Activated CD8-positive, alpha-beta memory T cell treated with anti-CD3 and anti-CD28 coated beads, Interleukin-2, amount 50 U/mL, for 4 hours (primary cell): ENCODE results near the gene ABCF2.
A peak's percentile ranks its signal among the peaks of the same experiment; 100 is the strongest.

ENCODE experiments used
- DNase-seq: peaks from one replicate; pipeline ENCODE4 v3.0.0-alpha.2; 2020

The ABCF2 gene

GRCh38 chr7:151240942-151241754, 14.1 kb upstream of the ABCF2 start:
- DNase-seq, result no peak

DNA sequence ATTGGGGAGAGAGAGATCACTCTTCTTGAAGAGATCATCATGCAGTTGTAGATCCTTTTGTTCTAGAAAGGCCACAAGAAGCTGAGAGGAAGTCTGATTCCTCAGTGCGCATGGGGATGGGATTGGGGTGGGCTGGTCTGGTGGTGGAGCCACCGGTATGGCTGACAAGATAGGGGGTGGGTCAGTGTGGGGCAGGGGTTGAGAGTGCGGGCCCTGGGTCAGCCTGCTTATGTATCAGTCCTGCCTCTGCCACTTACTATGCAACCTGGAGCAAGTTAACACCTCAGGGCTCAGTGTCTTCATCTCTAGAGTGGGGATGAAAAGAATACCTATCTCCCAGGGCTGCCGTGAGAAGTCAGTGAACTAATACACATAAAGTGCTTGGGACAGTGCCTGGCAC, 13.5 kb upstream of the ABCF2 start:
- DNase-seq, result no peak

GRCh38 chr7:151239837-151240459, 12.9 kb upstream of the ABCF2 start:
- DNase-seq, result no peak

GRCh38 chr7:151238924-151239836, 12.2 kb upstream of the ABCF2 start:
- DNase-seq, result no peak

- DNase-seq, result no peak
Measured at GRCh38 chr7:151238190-151238810, 11.3 kb upstream of the ABCF2 start.

- no peak for DNase-seq
Measured at GRCh38 chr7:151237244-151238189, 10.5 kb upstream of the ABCF2 start.

DNA sequence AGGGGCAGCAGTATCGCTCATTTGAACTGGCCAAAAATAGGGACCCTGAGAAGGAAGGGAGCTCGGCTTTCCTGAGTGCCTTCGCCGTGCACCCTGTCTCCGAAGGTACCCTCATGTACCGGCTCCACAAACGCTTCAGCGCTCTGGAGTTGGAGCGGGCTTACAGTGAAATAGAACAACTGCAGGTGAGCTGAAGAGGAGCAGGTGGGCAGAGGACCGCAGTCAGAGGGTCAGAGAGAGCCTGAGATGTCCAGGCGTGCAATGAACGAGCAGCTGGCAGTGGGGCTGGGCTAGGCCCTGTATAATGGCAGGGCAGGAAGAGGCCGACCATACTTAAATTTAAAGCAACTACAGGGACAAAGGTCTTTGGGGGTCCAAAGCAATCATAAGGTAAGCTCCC, 9.4 kb upstream of the ABCF2 start:
- no peak for DNase-seq

DNA sequence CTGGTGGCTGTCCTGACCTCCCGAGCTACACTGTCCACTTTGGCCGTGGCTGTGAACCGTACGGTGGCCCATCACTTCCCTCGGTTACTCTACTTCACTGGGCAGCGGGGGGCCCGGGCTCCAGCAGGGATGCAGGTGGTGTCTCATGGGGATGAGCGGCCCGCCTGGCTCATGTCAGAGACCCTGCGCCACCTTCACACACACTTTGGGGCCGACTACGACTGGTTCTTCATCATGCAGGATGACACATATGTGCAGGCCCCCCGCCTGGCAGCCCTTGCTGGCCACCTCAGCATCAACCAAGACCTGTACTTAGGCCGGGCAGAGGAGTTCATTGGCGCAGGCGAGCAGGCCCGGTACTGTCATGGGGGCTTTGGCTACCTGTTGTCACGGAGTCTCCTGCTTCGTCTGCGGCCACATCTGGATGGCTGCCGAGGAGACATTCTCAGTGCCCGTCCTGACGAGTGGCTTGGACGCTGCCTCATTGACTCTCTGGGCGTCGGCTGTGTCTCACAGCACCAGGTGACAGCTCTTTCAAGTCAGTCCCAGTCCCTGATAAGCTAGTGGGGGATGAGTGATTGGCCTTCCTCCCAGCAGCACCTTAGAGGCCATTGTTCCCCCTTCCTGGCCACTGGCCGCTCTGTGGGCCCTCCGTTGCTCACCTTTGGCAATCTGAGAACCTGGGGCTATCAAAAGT, 8.2 kb upstream of the ABCF2 start:
- DNase-seq, result no peak

DNA sequence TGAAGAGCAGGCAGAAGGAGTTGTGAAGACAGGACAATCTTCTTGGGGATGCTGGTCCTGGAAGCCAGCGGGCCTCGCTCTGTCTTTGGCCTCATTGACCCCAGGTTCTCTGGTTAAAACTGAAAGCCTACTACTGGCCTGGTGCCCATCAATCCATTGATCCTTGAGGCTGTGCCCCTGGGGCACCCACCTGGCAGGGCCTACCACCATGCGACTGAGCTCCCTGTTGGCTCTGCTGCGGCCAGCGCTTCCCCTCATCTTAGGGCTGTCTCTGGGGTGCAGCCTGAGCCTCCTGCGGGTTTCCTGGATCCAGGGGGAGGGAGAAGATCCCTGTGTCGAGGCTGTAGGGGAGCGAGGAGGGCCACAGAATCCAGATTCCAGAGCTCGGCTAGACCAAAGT, 6.8 kb upstream of the ABCF2 start:
- DNase-seq, result no peak

DNA sequence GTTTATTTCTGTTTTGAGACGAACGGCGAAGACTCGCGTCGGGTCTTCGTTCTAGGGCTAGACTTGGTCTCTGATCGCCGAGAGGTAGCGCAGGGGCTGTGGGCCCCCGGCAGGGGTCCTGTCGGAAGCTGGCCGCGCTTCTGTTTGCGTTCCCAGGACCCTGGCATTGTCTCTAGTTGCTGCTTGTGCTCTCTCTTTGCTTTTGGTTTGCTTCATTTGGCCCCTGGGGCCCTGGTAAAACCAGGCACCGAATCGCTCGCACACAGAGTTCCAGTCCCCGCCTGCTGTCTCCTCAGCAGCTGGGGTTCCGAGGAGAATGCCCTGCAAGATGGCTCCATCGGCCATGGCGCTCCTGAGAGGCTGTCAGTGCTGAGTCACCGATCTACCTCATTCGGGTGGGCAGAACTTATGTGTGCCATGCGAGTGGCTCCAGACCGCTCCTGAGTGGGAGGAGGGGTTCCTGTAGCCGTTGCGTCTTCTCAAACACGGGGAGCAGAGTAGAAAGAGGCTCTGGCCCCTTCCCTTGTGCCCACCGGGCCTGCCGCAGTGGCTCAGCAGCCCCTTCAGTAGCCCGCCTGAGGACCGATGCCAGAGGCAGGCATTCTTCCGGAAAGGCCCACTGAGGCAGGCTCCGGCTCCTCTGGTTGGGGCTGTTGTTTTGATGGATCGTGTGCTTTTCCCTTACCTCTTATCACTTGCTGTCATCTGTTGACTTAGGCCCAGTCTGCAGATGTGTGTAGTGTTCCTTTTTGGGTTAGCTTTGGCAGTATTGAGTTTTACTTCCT, 6.1 kb upstream of the ABCF2 start:
- peak; percentile 76 for DNase-seq

DNA sequence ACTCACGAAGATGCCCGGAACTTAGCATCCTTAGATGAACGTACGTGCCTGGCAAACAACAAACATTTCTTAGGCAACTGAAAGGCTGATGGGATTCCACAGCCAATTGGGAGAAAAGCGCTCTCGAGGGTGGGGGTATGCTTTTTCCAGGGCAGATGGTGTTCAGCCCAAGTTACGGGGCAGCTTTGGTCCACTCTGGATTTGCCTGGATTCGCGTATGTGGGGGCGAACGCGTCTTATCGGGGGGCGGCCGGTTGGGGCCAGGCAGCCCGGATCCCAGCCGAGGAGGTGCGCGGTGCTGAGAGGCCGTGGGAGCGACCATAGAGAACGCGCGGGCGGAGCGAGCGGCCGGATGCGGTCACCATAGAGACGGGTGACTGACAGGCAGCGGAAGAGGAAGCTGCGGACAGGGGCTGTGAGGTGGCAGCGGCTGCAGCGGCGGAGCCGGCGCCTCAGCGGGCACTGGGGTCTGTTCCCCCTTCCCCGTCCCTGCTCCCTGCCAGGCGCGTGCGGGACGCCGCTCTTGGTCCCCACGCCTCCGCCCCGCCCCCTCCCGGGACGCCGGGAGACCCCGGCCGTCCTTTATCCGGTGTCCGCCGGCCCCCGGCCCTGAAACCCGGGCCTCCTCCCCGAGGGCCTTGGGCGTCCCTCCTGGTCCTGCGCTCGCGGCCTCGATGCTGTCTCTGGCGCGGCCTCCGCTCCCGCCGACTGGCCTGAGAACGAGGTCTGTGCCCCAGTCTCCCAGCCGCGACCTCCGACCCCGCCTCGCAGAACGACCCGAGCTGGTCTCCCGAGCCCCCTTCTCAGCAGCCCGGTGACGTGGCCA, 5.3 kb upstream of the ABCF2 start, which contains the start of gene CHPF2:
Gene CHPF2 (plus strand): TSS at position 393 of the 826 bp plus-strand sequence. CDS start 1,529 bp downstream, outside the sequence.
- DNase-seq, result peak; percentile 88

GRCh38 chr7:151231080-151231479, 4.1 kb upstream of the ABCF2 start:
- no peak for DNase-seq

GRCh38 chr7:151229249-151229648, 2.2 kb upstream of the ABCF2 start:
- no peak for DNase-seq

- no peak for DNase-seq
Measured at GRCh38 chr7:151228024-151228866, 1.2 kb upstream of the ABCF2 start.

DNA sequence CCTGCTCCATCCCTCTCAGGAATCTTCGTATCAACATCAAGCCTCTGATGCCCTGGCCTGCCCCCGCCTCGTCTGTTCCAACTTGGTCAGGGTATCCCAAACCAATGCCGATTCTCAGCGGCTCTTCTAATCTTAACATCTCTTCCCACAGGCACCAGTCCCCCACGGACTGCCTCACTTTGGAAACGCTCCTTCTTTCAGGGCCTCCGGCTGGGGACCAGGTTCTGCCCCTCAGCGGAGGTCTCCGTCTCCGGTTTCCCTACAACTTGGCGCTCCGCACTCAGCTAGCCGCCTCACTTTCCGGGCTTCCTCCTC, 488 bp downstream of the ABCF2 start:
- no peak for DNase-seq

DNA sequence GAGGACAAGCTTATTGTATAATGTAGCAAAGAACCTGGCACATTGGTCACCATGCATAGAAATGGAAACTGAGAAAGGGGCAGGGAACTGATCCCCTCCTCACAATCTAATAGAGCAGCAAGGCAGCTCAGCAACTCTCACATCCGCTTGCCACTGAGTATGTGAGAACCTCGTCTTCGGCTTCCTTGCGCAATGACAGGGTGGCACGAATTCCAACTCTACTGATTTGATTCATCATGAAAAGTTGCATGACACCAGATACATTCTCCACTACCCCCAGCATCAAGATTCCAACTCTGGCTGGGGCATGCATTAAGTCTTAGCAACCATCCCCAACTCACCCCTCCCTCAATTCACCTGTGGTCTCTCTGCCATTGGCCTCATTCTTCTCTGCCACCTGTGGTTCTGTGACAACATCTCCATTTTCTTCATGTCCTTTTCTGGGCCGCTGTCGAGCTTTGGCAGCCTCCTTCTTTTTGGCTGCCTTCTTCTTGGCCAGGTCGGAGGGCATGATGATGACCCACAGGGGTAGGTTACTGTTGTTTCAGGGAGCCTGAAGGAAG, 976 bp downstream of the ABCF2 start:
- DNase-seq, result no peak

GRCh38 chr7:151223728-151224127, 3.3 kb downstream of the ABCF2 start:
- DNase-seq, result no peak

DNA sequence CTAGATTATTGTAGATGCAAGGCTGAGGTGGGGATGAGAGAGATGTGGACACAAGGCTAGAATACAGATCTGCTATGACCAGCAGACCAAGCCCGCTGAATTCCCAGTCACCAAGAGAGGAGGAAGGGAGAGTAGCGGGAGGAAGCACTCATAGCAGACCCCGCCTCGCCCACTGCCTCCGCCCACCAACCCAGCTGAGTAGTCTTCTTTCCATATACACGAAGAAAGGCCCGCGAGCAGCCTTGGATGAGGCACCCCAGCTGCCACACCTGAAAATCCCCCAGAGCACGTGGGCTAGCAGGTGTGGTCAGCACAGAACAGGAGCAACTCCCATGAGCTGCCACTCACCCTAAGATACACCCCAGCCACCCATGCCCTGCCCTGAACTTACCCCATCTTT, 8.8 kb downstream of the ABCF2 start:
- DNase-seq, result no peak
